Fibroblast of skin of right biceps (primary cell): ENCODE data around the gene RGS7BP.

ENCODE experiments used
- DNase-seq: peaks from one replicate; pipeline ENCODE4 v3.0.0-alpha.2; 2013

Gene RGS7BP

DNA sequence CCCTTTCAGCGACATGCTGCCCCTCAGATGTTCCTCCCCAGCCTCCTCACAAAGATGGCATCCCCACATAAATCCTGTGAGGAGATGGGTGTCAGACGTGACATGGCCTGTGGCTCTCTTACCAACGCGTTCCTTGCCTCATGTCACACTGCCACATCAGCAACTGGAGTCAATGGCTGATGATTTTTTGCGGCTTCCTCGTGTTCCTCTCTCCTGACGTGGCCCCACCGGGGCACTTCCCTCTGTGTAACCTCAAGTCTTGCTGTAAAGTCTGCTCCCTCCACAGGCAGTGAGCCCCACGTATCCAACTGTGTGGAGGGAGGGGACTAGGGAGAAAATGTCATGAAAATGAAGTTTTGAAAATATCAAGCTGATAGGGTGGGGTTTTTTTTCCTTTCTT lies 131.3 kb downstream of the RGS7BP start:
- DNase-seq = peak; percentile 47

DNA sequence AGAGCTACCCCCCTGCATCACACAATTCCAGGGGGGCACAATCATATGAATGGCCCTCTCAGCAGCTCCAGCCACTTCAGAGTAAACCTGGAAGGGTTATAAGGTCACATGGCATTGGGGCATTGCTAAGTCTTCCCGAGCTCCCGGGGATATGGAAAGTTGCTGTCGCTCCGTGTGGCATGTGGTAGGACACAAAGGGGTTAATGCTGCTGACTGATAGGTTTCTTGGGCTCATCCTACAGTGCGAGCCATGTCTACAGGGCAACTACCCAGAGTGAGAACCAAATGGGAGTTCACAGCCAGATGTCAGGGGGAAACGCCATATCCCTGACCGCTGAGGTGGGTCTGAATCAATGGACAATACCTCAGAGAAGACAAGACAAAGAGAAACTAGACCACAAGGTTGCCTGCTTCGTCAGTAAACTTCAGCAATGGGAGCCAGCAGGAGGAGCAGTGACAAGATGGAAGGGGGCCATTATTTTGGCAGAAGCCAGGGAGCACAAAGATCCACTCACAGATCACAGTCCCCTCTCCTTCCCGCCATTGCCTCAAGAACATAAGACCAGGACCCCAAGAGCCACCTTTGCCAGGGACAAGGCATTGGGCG lies 132.1 kb downstream of the RGS7BP start:
- peak; percentile 8 for DNase-seq

DNA sequence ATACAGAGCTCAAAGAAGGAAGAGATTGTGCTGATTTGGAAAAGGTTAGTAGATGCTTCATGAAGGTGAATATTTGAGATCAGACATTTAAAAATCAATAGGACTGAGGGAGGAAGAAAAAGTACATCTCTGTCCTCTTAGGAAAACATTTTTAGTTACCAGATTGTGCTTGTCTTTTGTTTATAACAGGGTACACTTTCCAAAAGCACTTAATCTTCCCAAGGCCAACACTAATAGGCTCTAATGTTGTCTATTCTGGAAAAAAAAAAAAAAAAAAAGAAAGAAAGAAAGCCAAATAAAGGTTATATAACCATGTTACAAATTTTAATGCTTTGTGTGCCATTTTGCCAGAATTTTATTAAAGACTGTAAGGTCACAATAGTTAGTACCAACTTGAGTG lies 139.0 kb downstream of the RGS7BP start:
- no peak for DNase-seq

DNA sequence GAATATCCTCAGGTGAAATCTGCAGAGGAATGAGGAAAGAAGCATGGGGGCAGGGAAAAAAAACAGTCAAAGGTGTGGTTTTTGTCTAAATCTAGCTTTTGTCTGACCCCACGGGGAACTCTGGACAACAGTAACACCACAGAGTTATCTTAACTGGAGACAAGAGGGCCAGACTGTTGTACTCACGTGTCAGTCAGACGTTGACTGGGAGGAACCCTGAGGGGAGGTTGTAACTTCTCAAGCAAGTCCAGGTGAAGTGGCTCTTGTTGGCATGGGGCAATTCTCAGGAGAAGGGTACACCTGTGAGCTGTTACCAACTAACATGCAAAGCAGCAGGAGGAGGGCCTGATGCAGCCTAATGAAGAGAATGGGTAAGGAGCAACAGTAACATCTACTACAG lies 140.4 kb downstream of the RGS7BP start:
- DNase-seq = no peak

DNA sequence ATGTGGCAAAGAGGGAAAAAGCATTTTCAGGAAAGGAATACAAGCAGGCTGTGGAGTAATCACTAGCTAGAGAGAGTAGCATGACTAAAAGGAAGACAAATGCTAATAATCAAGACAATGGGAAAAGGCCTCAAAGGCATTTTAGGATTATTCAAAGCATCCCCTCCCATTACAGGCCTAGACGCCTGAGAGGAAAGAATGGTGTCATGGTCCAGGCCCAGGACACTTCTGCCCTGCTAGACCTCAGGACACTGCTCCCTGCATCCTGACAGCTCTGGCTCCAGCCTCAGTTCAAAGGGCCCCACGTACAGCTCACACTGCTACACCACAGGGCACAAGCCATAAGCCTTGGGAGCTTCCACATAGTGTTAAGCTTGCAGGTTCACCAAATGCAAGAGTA lies 143.7 kb downstream of the RGS7BP start:
- DNase-seq = no peak

DNA sequence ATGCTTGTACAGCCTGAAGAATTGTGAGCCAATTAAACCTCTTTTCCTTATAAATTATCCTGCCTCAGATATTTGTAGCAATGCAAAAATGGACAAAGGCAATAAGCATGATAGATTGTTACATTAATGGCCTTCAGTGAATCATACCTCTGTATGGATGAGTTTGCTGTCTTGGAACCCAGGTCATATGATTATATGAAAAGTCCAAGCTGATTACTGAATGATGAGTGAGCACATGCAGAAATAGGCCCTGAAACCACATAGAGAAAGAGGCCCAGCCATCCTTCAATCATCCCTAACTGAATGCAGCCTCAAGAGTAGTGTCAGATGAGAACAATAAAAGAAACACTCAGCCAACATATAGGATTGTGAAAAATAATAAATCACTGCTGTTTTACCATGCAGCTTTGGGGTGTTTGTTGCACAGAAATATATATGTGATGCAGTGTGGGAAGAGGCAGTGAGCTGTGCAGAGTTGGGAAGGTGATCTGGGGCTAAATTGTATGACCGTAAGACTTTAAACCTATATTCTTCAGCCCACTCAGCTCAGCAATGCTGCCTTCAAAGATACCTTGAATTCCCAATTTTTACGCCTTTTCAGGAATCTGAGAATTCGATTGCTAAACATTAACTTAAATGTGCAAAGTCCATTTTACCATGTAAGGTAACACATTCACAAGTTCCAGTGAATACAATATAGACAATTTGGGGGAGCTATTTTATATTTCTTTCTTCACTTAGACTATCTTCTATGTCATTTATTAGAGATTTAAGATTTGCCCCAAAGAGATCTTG lies 148.1 kb downstream of the RGS7BP start:
- DNase-seq = peak; percentile 24

DNA sequence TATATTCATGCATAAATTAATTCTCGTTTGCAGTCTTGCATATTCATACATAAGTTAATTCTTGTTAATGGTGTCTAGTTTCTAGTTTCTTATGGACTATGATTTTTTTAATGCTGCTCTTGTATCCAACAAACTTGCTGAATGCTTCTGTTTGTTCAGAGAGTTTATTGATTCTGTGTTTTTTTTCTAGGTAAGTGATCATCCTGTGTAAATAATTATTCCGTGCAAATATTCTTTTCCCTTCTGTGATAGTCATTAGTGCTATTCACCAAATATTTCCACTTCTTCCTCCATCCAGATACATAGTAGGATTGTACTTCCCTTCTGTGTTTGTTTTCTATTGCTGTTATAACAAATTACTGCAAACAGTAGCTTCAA lies 148.7 kb downstream of the RGS7BP start:
- no peak for DNase-seq

DNA sequence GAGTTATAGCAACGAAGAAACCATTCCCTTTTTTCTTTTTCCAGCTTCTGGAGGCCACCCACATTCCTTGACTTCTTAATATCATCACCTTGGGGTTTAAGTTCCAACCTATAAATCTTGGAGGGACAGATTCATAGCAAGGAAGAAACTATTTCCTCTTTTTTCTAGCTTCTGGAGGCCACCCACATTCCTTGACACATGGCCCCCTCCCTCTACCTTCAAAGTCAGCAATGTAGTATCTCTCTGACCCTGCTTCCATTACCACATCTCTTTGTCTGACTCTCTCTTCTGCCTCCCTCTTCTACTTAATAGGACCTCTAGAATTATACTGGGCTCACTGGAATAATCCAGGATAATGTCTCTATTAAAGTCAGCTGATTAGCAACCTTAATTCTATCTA lies 149.8 kb downstream of the RGS7BP start:
- DNase-seq = no peak

DNA sequence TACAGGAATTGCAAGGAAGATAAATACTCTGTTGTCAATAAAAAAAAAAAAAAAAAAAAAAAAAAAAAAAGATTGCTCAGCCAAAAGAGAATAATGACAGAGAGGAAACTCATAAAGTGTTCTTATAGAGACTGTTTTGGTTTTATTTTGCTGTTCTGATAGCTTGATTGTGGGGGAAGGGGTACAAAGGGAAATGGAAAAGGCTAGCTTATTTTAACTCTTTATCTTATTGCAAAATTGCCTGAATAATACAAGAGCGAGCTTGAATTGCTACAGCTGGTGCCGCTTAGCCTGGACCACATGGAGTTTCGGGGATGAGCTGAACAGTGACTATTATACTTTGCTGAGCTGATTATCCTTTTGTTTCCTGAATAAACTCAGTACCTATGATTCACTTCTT lies 153.5 kb downstream of the RGS7BP start:
- DNase-seq = no peak
